ENCODE data around the gene NEK10.

DNA sequence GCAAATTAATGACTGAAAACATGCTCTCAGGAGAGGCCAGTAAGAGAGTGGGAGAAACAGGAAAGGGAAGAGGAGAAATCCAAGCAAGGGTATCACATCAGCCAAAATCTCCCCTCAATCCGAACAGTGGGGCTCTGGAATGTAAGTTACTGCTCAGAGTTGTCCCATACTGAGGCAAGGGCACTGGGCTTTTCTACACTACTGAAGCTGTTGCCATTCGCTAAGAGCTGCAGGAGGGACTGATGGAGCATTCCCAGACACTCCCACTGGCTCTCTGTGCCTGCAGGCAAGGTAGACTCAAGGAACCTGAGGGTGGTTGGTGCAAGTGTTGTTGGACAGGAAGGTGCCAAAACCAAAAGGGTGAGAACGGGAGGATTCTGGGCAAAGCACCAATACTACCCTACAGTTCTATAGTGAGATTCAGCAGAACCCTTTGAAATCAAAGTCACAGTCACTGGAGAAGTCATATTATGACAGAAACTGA lies 46.1 kb downstream of the NEK10 start:
- TF ChIP-seq, protein P1, sequence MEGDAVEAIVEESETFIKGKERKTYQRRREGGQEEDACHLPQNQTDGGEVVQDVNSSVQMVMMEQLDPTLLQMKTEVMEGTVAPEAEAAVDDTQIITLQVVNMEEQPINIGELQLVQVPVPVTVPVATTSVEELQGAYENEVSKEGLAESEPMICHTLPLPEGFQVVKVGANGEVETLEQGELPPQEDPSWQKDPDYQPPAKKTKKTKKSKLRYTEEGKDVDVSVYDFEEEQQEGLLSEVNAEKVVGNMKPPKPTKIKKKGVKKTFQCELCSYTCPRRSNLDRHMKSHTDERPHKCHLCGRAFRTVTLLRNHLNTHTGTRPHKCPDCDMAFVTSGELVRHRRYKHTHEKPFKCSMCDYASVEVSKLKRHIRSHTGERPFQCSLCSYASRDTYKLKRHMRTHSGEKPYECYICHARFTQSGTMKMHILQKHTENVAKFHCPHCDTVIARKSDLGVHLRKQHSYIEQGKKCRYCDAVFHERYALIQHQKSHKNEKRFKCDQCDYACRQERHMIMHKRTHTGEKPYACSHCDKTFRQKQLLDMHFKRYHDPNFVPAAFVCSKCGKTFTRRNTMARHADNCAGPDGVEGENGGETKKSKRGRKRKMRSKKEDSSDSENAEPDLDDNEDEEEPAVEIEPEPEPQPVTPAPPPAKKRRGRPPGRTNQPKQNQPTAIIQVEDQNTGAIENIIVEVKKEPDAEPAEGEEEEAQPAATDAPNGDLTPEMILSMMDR (conservative IDR thresholded peaks at IDR 0.05; ENCODE audit: low read length) = no peak
- no peak for TF ChIP-seq EZH2phosphoT487 (IDR thresholded peaks at IDR 0.05; ENCODE audit: borderline replicate concordance, low read depth, low read length)

Data from OCI-LY7 (cell line).